ACC112 (cell line): ENCODE measurements around the gene TMEM234.

Experiments used
- H2AFZ ChIP-seq: fragments of 200-600 bp; sonication (generic); one replicate; pipeline ENCODE4 v1.6.0; 2017; ENCODE audit warnings: antibody characterized with exemption, low read length; ENCODE audit not compliant: unreplicated experiment
- H3K27ac ChIP-seq: fragments of 200-600 bp; sonication (generic); 2 replicates; pipeline ENCODE4 v1.5.1; 2014; ENCODE audit warnings: low read depth, mild to moderate bottlenecking, antibody characterized with exemption, low read length, moderate library complexity
- H3K27me3 ChIP-seq: fragments of 200-600 bp; sonication (generic); 2 replicates; pipeline ENCODE4 v1.6.1; 2014; ENCODE audit warnings: mild to moderate bottlenecking, antibody characterized with exemption, low read length, moderate library complexity, mixed read lengths; ENCODE audit not compliant: insufficient read depth
- H3K36me3 ChIP-seq: fragments of 200-600 bp; sonication (generic); 2 replicates; pipeline ENCODE4 v1.6.1; 2016; ENCODE audit warnings: mild to moderate bottlenecking, antibody characterized with exemption, low read length, moderate library complexity, mixed read lengths; ENCODE audit not compliant: insufficient read depth
- H3K4me1 ChIP-seq: fragments of 200-600 bp; sonication (generic); one replicate; pipeline ENCODE4 v1.6.1; 2016; ENCODE audit warnings: low read length, mixed read lengths; ENCODE audit not compliant: insufficient read depth, unreplicated experiment, control insufficient read depth
- H3K4me3 ChIP-seq: fragments of 200-600 bp; sonication (generic); 2 replicates; pipeline ENCODE4 v1.5.1; 2014; ENCODE audit warnings: mild to moderate bottlenecking, low read depth, low read length
- H3K79me2 ChIP-seq: fragments of 200-600 bp; sonication (generic); one replicate; pipeline ENCODE4 v1.6.0; 2016; ENCODE audit warnings: low read length; ENCODE audit not compliant: control insufficient read depth, unreplicated experiment, insufficient read depth

The TMEM234 gene

GRCh38 chr1:32186077-32186476, 36.1 kb downstream of the TMEM234 start:
- Histone ChIP-seq H3K4me1 (peaks cover 35% of the 10 kb centered on the region), H2AFZ (no peak overlapping the region), H3K27ac (no peak overlapping the region), H3K79me2 (peaks cover 63% of the 10 kb centered on the region), H3K4me3 (no peak overlapping the region), H3K27me3 (no peaks in the 10 kb centered on the region), H3K36me3 (peaks cover 42% of the 10 kb centered on the region)

GRCh38 chr1:32184650-32185049, 37.5 kb downstream of the TMEM234 start:
- peaks cover 35% of the 10 kb centered on the region for H3K4me1 ChIP-seq
- peaks cover 36% of the 10 kb centered on the region for H3K36me3 ChIP-seq
- H3K27ac ChIP-seq = no peak overlapping the region
- H3K27me3 ChIP-seq = no peaks in the 10 kb centered on the region
- H2AFZ ChIP-seq = no peak overlapping the region
- peak overlapping the region; percentile 50 for H3K4me3 ChIP-seq
- peaks cover 70% of the 10 kb centered on the region for H3K79me2 ChIP-seq

GRCh38 chr1:32182060-32182459, 40.1 kb downstream of the TMEM234 start:
- H2AFZ ChIP-seq = no peak overlapping the region
- H3K27me3 ChIP-seq = no peaks in the 10 kb centered on the region
- peaks cover 61% of the 10 kb centered on the region for H3K79me2 ChIP-seq
- H3K4me1 ChIP-seq = peaks cover 41% of the 10 kb centered on the region
- H3K4me3 ChIP-seq = peak overlapping the region; percentile 90
- peaks cover 24% of the 10 kb centered on the region for H3K36me3 ChIP-seq
- H3K27ac ChIP-seq = no peak overlapping the region

- Histone ChIP-seq H3K4me3 (peak overlapping the region; percentile 90), H3K27ac (peak overlapping the region; percentile 91; the same call in 1 of the 2 replicates), H2AFZ (no peak overlapping the region), H3K4me1 (peaks cover 40% of the 10 kb centered on the region), H3K79me2 (peaks cover 56% of the 10 kb centered on the region), H3K36me3 (peaks cover 21% of the 10 kb centered on the region), H3K27me3 (no peaks in the 10 kb centered on the region)
These were observed 40.6 kb downstream of the TMEM234 start for GRCh38 chr1:32181563-32181962.

GRCh38 chr1:32181065-32181464, 41.1 kb downstream of the TMEM234 start:
- peaks cover 35% of the 10 kb centered on the region for H3K4me1 ChIP-seq
- peaks cover 17% of the 10 kb centered on the region for H3K36me3 ChIP-seq
- peak overlapping the region; percentile 90 for H3K4me3 ChIP-seq
- H3K27me3 ChIP-seq = no peaks in the 10 kb centered on the region
- peak overlapping the region; percentile 91 for H3K27ac ChIP-seq
- H2AFZ ChIP-seq = no peak overlapping the region
- H3K79me2 ChIP-seq = peaks cover 51% of the 10 kb centered on the region

GRCh38 chr1:32180186-32181060, 41.7 kb downstream of the TMEM234 start:
- peak overlapping the region; percentile 91 for H3K27ac ChIP-seq
- H3K36me3 ChIP-seq = peaks cover 13% of the 10 kb centered on the region
- peaks cover 30% of the 10 kb centered on the region for H3K4me1 ChIP-seq

GRCh38 chr1:32179443-32180185, 42.5 kb downstream of the TMEM234 start, which contains the start of gene TXLNA:
TXLNA (plus strand) TSS chr1:32179675; CDS start chr1:32180346, 671 bp downstream.
- Histone ChIP-seq H3K36me3 (peaks cover 8% of the 10 kb centered on the region), H3K4me3 (peak within 1 kb of the TSS; percentile 90), H3K27ac (peak within 1 kb of the TSS; percentile 91), H3K79me2 (peaks cover 41% of the 10 kb centered on the region), H2AFZ (peak within 1 kb of the TSS; percentile 98), H3K27me3 (no peaks in the 10 kb centered on the region), H3K4me1 (peaks cover 25% of the 10 kb centered on the region)

More at GRCh38 chr1:32180186-32181060, 41.7 kb downstream of the TMEM234 start:
- Histone ChIP-seq H2AFZ (peak overlapping the region; percentile 73), H3K4me3 (peak overlapping the region; percentile 90), H3K79me2 (peaks cover 46% of the 10 kb centered on the region), H3K27me3 (no peaks in the 10 kb centered on the region)

GRCh38 chr1:32179193-32179442, 43.0 kb downstream of the TMEM234 start:
- Histone ChIP-seq H3K79me2 (peaks cover 36% of the 10 kb centered on the region), H3K27me3 (no peaks in the 10 kb centered on the region), H3K36me3 (peaks cover 3% of the 10 kb centered on the region), H3K4me3 (peak overlapping the region; percentile 90), H3K4me1 (peaks cover 20% of the 10 kb centered on the region), H2AFZ (peak overlapping the region; percentile 98), H3K27ac (peak overlapping the region; percentile 91)

- peaks cover 31% of the 10 kb centered on the region for H3K79me2 ChIP-seq
- H3K27ac ChIP-seq = peak overlapping the region; percentile 91
- H2AFZ ChIP-seq = peak overlapping the region; percentile 98
- 0 out of 2 replicates have a peak, but pooled peaks cover 1% of the 10 kb centered on the region for H3K36me3 ChIP-seq
- peak overlapping the region; percentile 90 for H3K4me3 ChIP-seq
- H3K27me3 ChIP-seq = no peaks in the 10 kb centered on the region
- H3K4me1 ChIP-seq = peaks cover 16% of the 10 kb centered on the region
These were observed 43.6 kb downstream of the TMEM234 start for GRCh38 chr1:32178380-32179192.

GRCh38 chr1:32172621-32173245, 49.4 kb downstream of the TMEM234 start:
- H3K4me1 ChIP-seq = peaks cover 13% of the 10 kb centered on the region
- H3K36me3 ChIP-seq = peaks cover 21% of the 10 kb centered on the region
- H2AFZ ChIP-seq = no peak overlapping the region
- no peaks in the 10 kb centered on the region for H3K79me2 ChIP-seq
- H3K4me3 ChIP-seq = no peak overlapping the region
- H3K27me3 ChIP-seq = no peaks in the 10 kb centered on the region
- no peak overlapping the region for H3K27ac ChIP-seq
